Mesendoderm (in vitro differentiated cells): ENCODE results near the gene BLM.
A peak's percentile ranks its signal among the peaks of the same experiment; 100 is the strongest.

Experiments used
- DNase-seq: peaks from one replicate; pipeline ENCODE4 v3.0.0; 2013
- H2AK5ac ChIP-seq: 2 replicates; pipeline ENCODE4 v1.6.1; 2013; ENCODE audit warnings: low read length, inconsistent platforms
- H2BK120ac ChIP-seq: 2 replicates; pipeline ENCODE4 v1.6.1; 2013; ENCODE audit warnings: low read depth, mild to moderate bottlenecking, low read length, moderate library complexity, mixed read lengths
- H2BK15ac ChIP-seq: replicated peaks from 2 replicates; pipeline ENCODE4 v1.6.1; 2013; ENCODE audit warnings: low read depth, mild to moderate bottlenecking, moderate library complexity
- H2BK5ac ChIP-seq: 2 replicates; pipeline ENCODE4 v1.6.1; 2013; ENCODE audit warnings: low read length, inconsistent platforms
- H3K18ac ChIP-seq: 2 replicates; pipeline ENCODE4 v1.6.1; 2013; ENCODE audit warnings: mild to moderate bottlenecking, low read length, mixed read lengths
- H3K23ac ChIP-seq: one replicate; pipeline ENCODE4 v1.6.1; 2013; ENCODE audit warnings: low read length
- H3K27ac ChIP-seq: 2 replicates; pipeline ENCODE4 v1.5.1; 2013; ENCODE audit warnings: low read depth, mild to moderate bottlenecking, inconsistent platforms, low read length, moderate library complexity
- H3K27me3 ChIP-seq: 2 replicates; pipeline ENCODE4 v1.6.1; 2013; ENCODE audit warnings: low read length, control low read depth, mild to moderate bottlenecking, inconsistent platforms; ENCODE audit not compliant: insufficient read depth, poor library complexity
- H3K36me3 ChIP-seq: 2 replicates; pipeline ENCODE4 v1.6.1; 2013; ENCODE audit warnings: low read length, inconsistent platforms; ENCODE audit not compliant: control insufficient read depth, insufficient read depth
- H3K4ac ChIP-seq: one replicate; pipeline ENCODE4 v1.6.1; 2013; ENCODE audit warnings: low read depth, mild to moderate bottlenecking, low read length, moderate library complexity
- H3K4me1 ChIP-seq: 2 replicates; pipeline ENCODE4 v1.6.1; 2013; ENCODE audit warnings: low read depth, low read length, inconsistent platforms; ENCODE audit not compliant: control insufficient read depth
- H3K4me2 ChIP-seq: 2 replicates; pipeline ENCODE4 v1.6.1; 2013; ENCODE audit warnings: low read length
- H3K4me3 ChIP-seq: 2 replicates; pipeline ENCODE4 v1.5.1; 2013; ENCODE audit warnings: mild to moderate bottlenecking, low read length
- H3K56ac ChIP-seq: one replicate; pipeline ENCODE4 v1.6.1; 2013; ENCODE audit warnings: low read length
- H3K79me1 ChIP-seq: 2 replicates; pipeline ENCODE4 v1.6.1; 2013; ENCODE audit warnings: low read length, inconsistent platforms
- H3K79me2 ChIP-seq: 2 replicates; pipeline ENCODE4 v1.6.1; 2013; ENCODE audit warnings: mild to moderate bottlenecking, low read length; ENCODE audit not compliant: control insufficient read depth, insufficient read depth
- H3K9ac ChIP-seq: 2 replicates; pipeline ENCODE4 v1.6.1; 2013; ENCODE audit warnings: low read length, inconsistent platforms
- H4K5ac ChIP-seq: one replicate; pipeline ENCODE4 v1.6.1; 2013; ENCODE audit warnings: low read length
- H4K8ac ChIP-seq: one replicate; pipeline ENCODE4 v1.6.1; 2013; ENCODE audit warnings: low read depth, mild to moderate bottlenecking, control low read depth, low read length, moderate library complexity
- WGBS: extraction: QIAGEN DNeasy Blood & Tissue Kit; methylation state at CpG from one replicate; pipeline ENCODE4 v1.1.7; 2013; ENCODE audit warnings: low lambda C conversion rate, missing lambda C conversion rate; ENCODE audit not compliant: insufficient coverage; ENCODE audit errors: extremely low coverage; 5-methylcytosine and 5-hydroxymethylcytosine counted together

BLM gene

DNA sequence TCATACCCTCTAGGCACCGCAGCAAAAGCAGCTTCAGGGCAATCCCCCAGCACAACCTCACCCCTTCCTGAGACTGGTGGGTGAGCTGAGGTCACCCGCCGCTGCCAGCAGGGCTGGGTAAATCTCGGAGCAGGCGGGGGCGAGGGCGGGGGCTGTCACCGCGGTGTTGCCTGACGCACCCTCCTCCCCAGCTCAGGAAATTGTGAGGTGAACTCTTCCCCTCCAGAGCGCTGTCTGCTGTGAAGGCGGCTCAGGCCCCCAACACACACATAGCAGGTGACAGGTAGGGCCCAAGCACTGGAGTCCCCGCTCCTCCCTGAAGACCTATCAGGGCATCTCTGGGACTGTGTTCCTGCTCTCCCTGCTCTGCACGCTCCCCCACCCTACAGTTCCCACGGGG is 121.0 kb downstream of the BLM start:
- no peak overlapping the region for H4K8ac ChIP-seq
- H3K23ac ChIP-seq, result no peak overlapping the region
- H3K27ac ChIP-seq, result no peak overlapping the region
- peak overlapping the region; percentile 42 for H3K56ac ChIP-seq
- WGBS, result no CpG with 5 or more reads among the region's 15 CpGs
- H3K18ac ChIP-seq, result no peak overlapping the region
- no peaks in the 10 kb centered on the region for H3K36me3 ChIP-seq
- H3K4ac ChIP-seq, result no peak overlapping the region
- H2BK5ac ChIP-seq, result no peak overlapping the region
- H3K4me1 ChIP-seq, result peaks cover 3% of the 10 kb centered on the region
- H3K9ac ChIP-seq, result no peak overlapping the region
- H2BK120ac ChIP-seq, result no peak overlapping the region
- H2AK5ac ChIP-seq, result no peak overlapping the region
- H3K79me1 ChIP-seq, result no peaks in the 10 kb centered on the region
- H3K27me3 ChIP-seq, result no peaks in the 10 kb centered on the region
- H2BK15ac ChIP-seq, result no peak overlapping the region
- no peak overlapping the region for H3K4me2 ChIP-seq
- no peak for DNase-seq
- H3K4me3 ChIP-seq, result no peak overlapping the region
- H3K79me2 ChIP-seq, result no peaks in the 10 kb centered on the region
- H4K5ac ChIP-seq, result no peak overlapping the region

DNA sequence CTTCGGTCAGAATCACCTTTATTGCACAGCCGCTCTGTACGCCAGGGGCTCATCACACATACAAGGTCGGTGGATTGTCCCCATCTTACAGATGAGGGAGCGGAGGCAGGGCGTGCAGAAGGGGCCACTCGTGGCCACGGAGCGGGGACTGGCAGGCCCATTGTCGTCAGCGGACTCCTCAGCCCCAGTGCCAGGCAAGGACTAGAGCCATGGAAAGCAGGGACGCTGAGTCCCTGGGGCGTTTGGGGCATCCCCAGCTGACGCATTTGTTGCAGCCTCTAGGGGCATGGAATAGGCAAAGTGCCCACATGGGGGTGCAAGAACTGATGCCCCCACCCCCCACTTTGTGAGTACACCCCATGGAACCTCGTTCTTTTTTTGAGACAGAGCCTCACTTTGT is 121.4 kb downstream of the BLM start:
- Histone ChIP-seq H3K4ac (no peak overlapping the region), H3K27me3 (no peaks in the 10 kb centered on the region), H3K79me2 (no peaks in the 10 kb centered on the region), H2BK120ac (no peak overlapping the region), H3K18ac (no peak overlapping the region), H4K8ac (no peak overlapping the region), H3K27ac (no peak overlapping the region), H3K79me1 (no peaks in the 10 kb centered on the region), H3K23ac (no peak overlapping the region), H3K4me1 (peaks cover 3% of the 10 kb centered on the region), H3K36me3 (no peaks in the 10 kb centered on the region), H3K4me3 (no peak overlapping the region), H2AK5ac (no peak overlapping the region), H3K9ac (no peak overlapping the region), H2BK5ac (no peak overlapping the region), H3K56ac (peak overlapping the region; percentile 42), H3K4me2 (no peak overlapping the region), H4K5ac (no peak overlapping the region), H2BK15ac (no peak overlapping the region)
- no CpG with 5 or more reads among the region's 15 CpGs for WGBS
- no peak for DNase-seq

DNA sequence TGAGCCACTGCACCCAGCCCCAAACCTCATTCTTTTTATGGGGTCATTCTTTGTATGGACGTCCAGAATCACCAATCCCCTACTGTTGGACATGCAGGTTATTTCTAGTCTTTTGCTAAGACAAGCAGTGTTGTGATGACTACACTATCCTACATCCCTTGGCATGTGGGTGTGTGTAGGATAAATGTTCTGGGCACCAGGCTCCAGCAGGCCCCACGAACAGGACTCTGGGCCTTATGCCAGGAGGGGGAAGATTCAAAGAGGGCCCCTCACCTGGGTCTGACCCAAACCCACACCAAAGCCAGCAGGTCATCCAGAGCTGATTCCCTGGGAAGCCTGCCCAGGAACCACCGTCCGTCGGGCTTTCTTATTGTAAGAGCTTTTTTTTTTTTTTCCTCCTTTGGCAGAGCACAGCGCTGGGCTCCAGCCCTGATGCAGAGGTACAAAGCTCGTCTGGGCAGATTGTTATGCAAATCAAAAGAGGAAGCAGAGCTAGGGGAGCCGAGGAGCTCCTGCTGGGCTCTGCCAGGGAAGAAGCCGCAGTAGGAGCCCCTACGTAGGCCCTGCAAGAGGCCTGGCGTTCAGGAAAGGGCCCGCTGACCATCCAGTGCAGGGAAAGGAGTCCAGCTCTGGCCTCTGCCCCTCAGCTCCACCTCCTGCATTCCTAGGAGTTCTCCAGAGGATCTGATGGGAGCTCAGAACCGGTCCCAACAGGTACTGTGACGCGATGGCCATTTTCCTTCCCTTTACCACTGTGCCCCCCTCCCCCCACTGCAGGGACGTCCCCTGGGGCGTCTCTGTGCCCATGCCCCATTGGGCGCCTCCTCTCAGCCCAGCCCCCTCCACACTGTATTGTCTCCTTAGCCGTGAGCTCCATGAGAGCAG is 122.3 kb downstream of the BLM start:
- H3K4me1 ChIP-seq, result peaks cover 3% of the 10 kb centered on the region
- no peak overlapping the region for H3K9ac ChIP-seq
- peak overlapping the region; percentile 83 for H3K56ac ChIP-seq
- no peak overlapping the region for H3K23ac ChIP-seq
- H3K27me3 ChIP-seq, result no peaks in the 10 kb centered on the region
- WGBS, result no CpG with 5 or more reads among the region's 19 CpGs
- no peaks in the 10 kb centered on the region for H3K36me3 ChIP-seq
- H3K79me1 ChIP-seq, result no peaks in the 10 kb centered on the region
- no peak overlapping the region for H4K8ac ChIP-seq
- H3K79me2 ChIP-seq, result no peaks in the 10 kb centered on the region
- H3K4me2 ChIP-seq, result no peak overlapping the region
- H3K27ac ChIP-seq, result peak overlapping the region; percentile 23
- H2BK120ac ChIP-seq, result no peak overlapping the region
- peak; percentile 91 for DNase-seq
- peak overlapping the region; percentile 22 for H3K4ac ChIP-seq
- H3K18ac ChIP-seq, result peak overlapping the region; percentile 7
- H2BK5ac ChIP-seq, result peak overlapping the region; percentile 43
- no peak overlapping the region for H3K4me3 ChIP-seq
- no peak overlapping the region for H2AK5ac ChIP-seq
- no peak overlapping the region for H2BK15ac ChIP-seq
- H4K5ac ChIP-seq, result no peak overlapping the region

DNA sequence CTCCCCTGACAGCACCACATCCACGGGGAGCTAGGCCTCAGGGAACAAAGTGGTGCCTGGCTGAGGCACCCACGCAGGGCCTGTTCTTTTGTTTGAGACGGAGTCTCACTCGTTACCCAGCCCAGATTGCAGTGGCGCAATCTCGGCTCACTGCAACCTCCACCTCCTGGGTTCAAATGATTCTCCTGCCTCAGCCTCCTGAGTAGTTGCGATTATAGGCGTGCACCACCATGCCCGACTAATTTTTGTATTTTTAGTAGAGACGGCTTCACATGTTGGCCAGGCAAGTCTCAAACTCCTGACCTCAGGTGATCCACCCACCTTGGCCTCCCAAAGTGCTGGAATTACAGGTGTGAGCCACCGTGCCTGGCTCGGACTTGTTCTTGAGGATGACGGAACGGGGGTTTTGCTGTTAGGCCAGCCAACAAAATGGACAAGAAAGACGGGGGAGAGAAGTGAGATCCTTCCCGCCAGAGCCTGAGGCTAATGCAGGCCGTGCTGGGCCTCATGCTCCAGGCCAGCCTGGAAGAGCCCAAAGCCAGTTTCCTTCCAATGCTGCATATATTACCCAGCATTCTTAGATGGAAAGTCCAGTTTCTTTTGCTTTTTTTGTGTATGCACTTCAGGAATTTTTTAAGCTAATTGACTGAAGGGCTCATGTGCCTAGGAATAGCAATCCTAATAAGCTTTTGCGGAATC is 123.2 kb downstream of the BLM start:
- H2AK5ac ChIP-seq, result no peak overlapping the region
- peaks cover 3% of the 10 kb centered on the region for H3K4me1 ChIP-seq
- no CpG with 5 or more reads among the region's 18 CpGs for WGBS
- DNase-seq, result no peak
- no peak overlapping the region for H3K4me2 ChIP-seq
- H3K4me3 ChIP-seq, result no peak overlapping the region
- H3K36me3 ChIP-seq, result no peaks in the 10 kb centered on the region
- H3K27ac ChIP-seq, result no peak overlapping the region
- no peak overlapping the region for H3K23ac ChIP-seq
- no peak overlapping the region for H3K18ac ChIP-seq
- H2BK120ac ChIP-seq, result no peak overlapping the region
- no peak overlapping the region for H3K9ac ChIP-seq
- no peak overlapping the region for H4K8ac ChIP-seq
- peak overlapping the region; percentile 1 for H3K4ac ChIP-seq
- no peak overlapping the region for H4K5ac ChIP-seq
- no peaks in the 10 kb centered on the region for H3K79me2 ChIP-seq
- no peak overlapping the region for H2BK15ac ChIP-seq
- no peaks in the 10 kb centered on the region for H3K79me1 ChIP-seq
- peak overlapping the region; percentile 83 for H3K56ac ChIP-seq
- peak overlapping the region; percentile 43 for H2BK5ac ChIP-seq
- H3K27me3 ChIP-seq, result no peaks in the 10 kb centered on the region

DNA sequence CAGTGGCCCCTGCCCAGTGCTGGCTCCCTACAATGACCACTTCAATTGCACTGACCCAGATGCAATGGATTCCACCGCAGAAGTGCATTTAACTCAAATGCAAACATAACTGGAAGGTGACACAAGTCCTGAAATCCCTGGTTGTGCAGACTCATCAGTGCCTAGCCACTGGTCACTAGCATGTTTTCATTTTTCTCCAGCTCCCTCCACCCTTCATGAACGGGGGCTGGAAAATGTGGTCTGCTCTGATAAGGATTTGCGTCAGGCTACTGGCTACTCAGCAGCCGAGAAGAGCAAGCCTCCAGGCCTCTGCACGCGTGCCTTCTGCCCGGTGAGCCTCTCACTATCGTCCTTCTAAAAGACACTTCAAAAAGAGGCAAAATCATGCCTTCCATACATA is 123.8 kb downstream of the BLM start:
- Histone ChIP-seq H3K9ac (no peak overlapping the region), H3K4ac (no peak overlapping the region), H2BK120ac (no peak overlapping the region), H3K4me3 (no peak overlapping the region), H3K23ac (no peak overlapping the region), H3K56ac (no peak overlapping the region), H2BK5ac (no peak overlapping the region), H3K18ac (no peak overlapping the region), H3K79me2 (no peaks in the 10 kb centered on the region), H3K4me2 (no peak overlapping the region), H4K5ac (no peak overlapping the region), H3K4me1 (peaks cover 3% of the 10 kb centered on the region), H3K36me3 (no peaks in the 10 kb centered on the region), H4K8ac (no peak overlapping the region), H2BK15ac (no peak overlapping the region), H2AK5ac (no peak overlapping the region), H3K27me3 (no peaks in the 10 kb centered on the region), H3K27ac (no peak overlapping the region), H3K79me1 (no peaks in the 10 kb centered on the region)
- no CpG with 5 or more reads among the region's 8 CpGs for whole genome bisulfite sequencing
- DNase-seq, result no peak
